ENCODE measurements around the gene SART3.
"Not testable (repeated sequence)": the region's sequence is repeated elsewhere in the genome, so short reads cannot be mapped to it uniquely, and the experiment has no call there.

Gene SART3

GRCh38 chr12:108592033-108592909, 31.3 kb upstream of the SART3 start:
- H3K27ac Mint-ChIP-seq: no peak overlapping the region
- DNase-seq (ENCODE audit: low spot score in 2 of 2): no peak
- ATAC-seq (ENCODE audit: low read depth): no peak
- H3K4me3 Mint-ChIP-seq: no peak overlapping the region
- H3K9me3 Mint-ChIP-seq: no peaks in the 10 kb centered on the region
- no peaks in the 10 kb centered on the region for H3K36me3 Mint-ChIP-seq
- peaks cover under 1% of the 10 kb centered on the region for H3K27me3 Mint-ChIP-seq
- H3K4me1 Mint-ChIP-seq: peaks cover under 1% of the 10 kb centered on the region

- H3K36me3 Mint-ChIP-seq: no peaks in the 10 kb centered on the region
- no peaks in the 10 kb centered on the region for H3K4me1 Mint-ChIP-seq
- H3K27me3 Mint-ChIP-seq: no peaks in the 10 kb centered on the region
- no peak for ATAC-seq (ENCODE audit: low read depth)
- no peak overlapping the region for H3K27ac Mint-ChIP-seq
- DNase-seq (ENCODE audit: low spot score in 2 of 2): no peak
- no peaks in the 10 kb centered on the region for H3K9me3 Mint-ChIP-seq
- H3K4me3 Mint-ChIP-seq: no peak overlapping the region
These were observed 30.5 kb upstream of the SART3 start for GRCh38 chr12:108591267-108591980.

- H3K36me3 Mint-ChIP-seq; H3K27ac Mint-ChIP-seq; ATAC-seq (ENCODE audit: low read depth); DNase-seq (ENCODE audit: low spot score in 2 of 2); H3K4me1 Mint-ChIP-seq; H3K27me3 Mint-ChIP-seq; H3K9me3 Mint-ChIP-seq; H3K4me3 Mint-ChIP-seq: not testable (repeated sequence)
These were observed 29.5 kb upstream of the SART3 start for GRCh38 chr12:108590463-108590862.

GRCh38 chr12:108589840-108590229, 28.9 kb upstream of the SART3 start:
- Mint-ChIP-seq H3K4me1 (no peaks in the 10 kb centered on the region), H3K36me3 (no peaks in the 10 kb centered on the region), H3K9me3 (no peaks in the 10 kb centered on the region), H3K4me3 (no peak overlapping the region), H3K27me3 (peaks cover under 1% of the 10 kb centered on the region), H3K27ac (no peak overlapping the region)
- ATAC-seq (ENCODE audit: low read depth) (no peak), DNase-seq (ENCODE audit: low spot score in 2 of 2) (no peak)

- no peaks in the 10 kb centered on the region for H3K9me3 Mint-ChIP-seq
- no peaks in the 10 kb centered on the region for H3K4me1 Mint-ChIP-seq
- H3K36me3 Mint-ChIP-seq: no peaks in the 10 kb centered on the region
- H3K27me3 Mint-ChIP-seq: peaks cover 3% of the 10 kb centered on the region
- H3K27ac Mint-ChIP-seq: no peak overlapping the region
- no peak for ATAC-seq (ENCODE audit: low read depth)
- no peak overlapping the region for H3K4me3 Mint-ChIP-seq
- DNase-seq (ENCODE audit: low spot score in 2 of 2): no peak
These were observed 28.3 kb upstream of the SART3 start for GRCh38 chr12:108589028-108589839.

- ATAC-seq (ENCODE audit: low read depth) (no peak), DNase-seq (ENCODE audit: low spot score in 2 of 2) (no peak)
- Mint-ChIP-seq H3K27ac (no peak overlapping the region), H3K9me3 (no peaks in the 10 kb centered on the region), H3K4me3 (no peak overlapping the region), H3K27me3 (peaks cover 3% of the 10 kb centered on the region), H3K36me3 (no peaks in the 10 kb centered on the region), H3K4me1 (no peaks in the 10 kb centered on the region)
These were observed 26.9 kb upstream of the SART3 start for GRCh38 chr12:108587826-108588225.

GRCh38 chr12:108586306-108586705, 25.3 kb upstream of the SART3 start:
- Mint-ChIP-seq H3K9me3 (no peaks in the 10 kb centered on the region), H3K4me1 (no peaks in the 10 kb centered on the region), H3K36me3 (no peaks in the 10 kb centered on the region), H3K27ac (no peak overlapping the region), H3K4me3 (no peak overlapping the region), H3K27me3 (peaks cover 3% of the 10 kb centered on the region)
- no peak for ATAC-seq (ENCODE audit: low read depth)
- no peak for DNase-seq (ENCODE audit: low spot score in 2 of 2)

- no peak overlapping the region for H3K4me3 Mint-ChIP-seq
- H3K9me3 Mint-ChIP-seq: no peaks in the 10 kb centered on the region
These were observed 24.9 kb upstream of the SART3 start for GRCh38 chr12:108585864-108586263.

GRCh38 chr12:108584456-108585065, 23.6 kb upstream of the SART3 start:
- Mint-ChIP-seq H3K27ac (no peak overlapping the region), H3K4me1 (peaks cover 1% of the 10 kb centered on the region), H3K36me3 (no peaks in the 10 kb centered on the region), H3K27me3 (peaks cover 3% of the 10 kb centered on the region), H3K9me3 (no peaks in the 10 kb centered on the region), H3K4me3 (no peak overlapping the region)
- ATAC-seq (ENCODE audit: low read depth) (no peak), DNase-seq (ENCODE audit: low spot score in 2 of 2) (no peak)

More at GRCh38 chr12:108585864-108586263, 24.9 kb upstream of the SART3 start:
- Mint-ChIP-seq H3K36me3 (no peaks in the 10 kb centered on the region), H3K4me1 (no peaks in the 10 kb centered on the region), H3K27ac (no peak overlapping the region), H3K27me3 (peaks cover 3% of the 10 kb centered on the region)
- ATAC-seq (ENCODE audit: low read depth) (no peak), DNase-seq (ENCODE audit: low spot score in 2 of 2) (no peak)

- H3K9me3 Mint-ChIP-seq: peaks cover 1% of the 10 kb centered on the region
- no peak overlapping the region for H3K4me3 Mint-ChIP-seq
- ATAC-seq (ENCODE audit: low read depth): no peak
- H3K36me3 Mint-ChIP-seq: no peaks in the 10 kb centered on the region
- no peak for DNase-seq (ENCODE audit: low spot score in 2 of 2)
- H3K4me1 Mint-ChIP-seq: peaks cover 5% of the 10 kb centered on the region
- H3K27ac Mint-ChIP-seq: no peak overlapping the region
- peaks cover 3% of the 10 kb centered on the region for H3K27me3 Mint-ChIP-seq
These were observed 23.0 kb upstream of the SART3 start for GRCh38 chr12:108583991-108584390.

- H3K27me3 Mint-ChIP-seq: peaks cover 3% of the 10 kb centered on the region
- no peak for ATAC-seq (ENCODE audit: low read depth)
- no peak overlapping the region for H3K27ac Mint-ChIP-seq
These were observed 22.2 kb upstream of the SART3 start for GRCh38 chr12:108582978-108583770.

GRCh38 chr12:108582509-108582908, 21.5 kb upstream of the SART3 start:
- Mint-ChIP-seq H3K27me3 (peaks cover 3% of the 10 kb centered on the region), H3K9me3 (peaks cover 9% of the 10 kb centered on the region), H3K27ac (no peak overlapping the region), H3K4me1 (peaks cover 14% of the 10 kb centered on the region), H3K36me3 (peaks cover 2% of the 10 kb centered on the region), H3K4me3 (no peak overlapping the region)
- no peak for ATAC-seq (ENCODE audit: low read depth)
- no peak for DNase-seq (ENCODE audit: low spot score in 2 of 2)

More at GRCh38 chr12:108582978-108583770, 22.2 kb upstream of the SART3 start:
- Mint-ChIP-seq H3K9me3 (peaks cover 9% of the 10 kb centered on the region), H3K4me1 (peaks cover 13% of the 10 kb centered on the region), H3K4me3 (no peak overlapping the region), H3K36me3 (peaks cover 2% of the 10 kb centered on the region)
- no peak for DNase-seq (ENCODE audit: low spot score in 2 of 2)

Data from memory B cell (primary cell).